Suprapubic skin (tissue), 4 donors: Measurements from ENCODE around the gene PEMT.

ENCODE experiments used
- CTCF ChIP-seq, 2 donors: fragments of 200-600 bp in 1 of 2; fragments of 450-650 bp in 1 of 2; sonication (generic) in 1 of 2; IDR thresholded peaks; one replicate each; pipeline ENCODE4 v1.5.1; 2016 to 2019; ENCODE audit warnings: antibody characterized with exemption in 2 of 2, mild to moderate bottlenecking in 1 of 2, moderate library complexity in 1 of 2
- EP300 ChIP-seq: sonication (generic); formaldehyde crosslinking; IDR thresholded peaks from one replicate; pipeline ENCODE4 v1.6.1; 2017; ENCODE audit warnings: antibody characterized with exemption
- POLR2A ChIP-seq, 2 donors: fragments of 450-650 bp; IDR thresholded peaks; one replicate each; pipeline ENCODE4 v1.6.1; 2017; ENCODE audit warnings: antibody characterized with exemption in 2 of 2, mild to moderate bottlenecking in 2 of 2, moderate library complexity in 2 of 2
- POLR2AphosphoS5 ChIP-seq, 3 donors: sonication (generic); formaldehyde crosslinking; IDR thresholded peaks; one replicate each; pipeline ENCODE4 v1.6.1; 2017; ENCODE audit warnings: antibody characterized with exemption in 3 of 3

GRCh38 chr17:17536702-17537101 is 54.8 kb downstream of the PEMT start:
- TF ChIP-seq CTCF (IDR thresholded peaks at IDR 0.05) (no peak), POLR2AphosphoS5 (IDR thresholded peaks at IDR 0.05) (no peak), EP300 (no peak), POLR2A (IDR thresholded peaks at IDR 0.05) (no peak)
